Body of pancreas (tissue), 4 donors: ENCODE results near the gene RCAN2. TPM values are rescaled to one million over a fixed set of nuclear protein-coding genes. Genes with fewer than 3 reads are reported as not detected.

Experiments used
- ATAC-seq: fragments of 150-250 bp; one replicate; pipeline ENCODE4 v1.9.1; 2016
- DNase-seq, 4 donors: peaks; one replicate each; pipeline ENCODE4 v3.0.0-alpha.2; 2019
- H3K27ac ChIP-seq, 4 donors: fragments of 200-600 bp; sonication (generic); 1 replicate in 3 of 4; 2 replicates in 1 of 4; pipeline versions ENCODE4 v1.5.1 to v1.6.1; 2016 to 2019; ENCODE audit warnings: mild to moderate bottlenecking in 1 of 4, mixed read lengths in 1 of 4, moderate library complexity in 1 of 4
- H3K27me3 ChIP-seq, 2 donors: fragments of 200-600 bp; sonication (generic); one replicate each; pipeline ENCODE4 v1.6.0; 2016; ENCODE audit warnings: mild to moderate bottlenecking in 1 of 2
- H3K36me3 ChIP-seq, 2 donors: fragments of 200-600 bp; sonication (generic); replicated peaks in 1 of 2; 2 replicates each; pipeline ENCODE4 v1.5.1; 2016; ENCODE audit warnings: low read depth in 2 of 2; ENCODE audit not compliant: insufficient read depth in 1 of 2
- H3K4me1 ChIP-seq: fragments of 200-600 bp; sonication (generic); one replicate; pipeline ENCODE4 v1.6.0; 2016
- H3K4me3 ChIP-seq, 2 donors: fragments of 200-600 bp; sonication (generic); 1 replicate in 1 of 2; 2 replicates in 1 of 2; pipeline ENCODE4 v1.5.1; 2016 to 2019
- H3K9me3 ChIP-seq, 3 donors: fragments of 200-600 bp; sonication (generic); 1 replicate in 2 of 3; 2 replicates in 1 of 3; pipeline ENCODE4 v1.5.1; 2016
- POLR2A ChIP-seq, 3 donors: fragments of 450-650 bp; IDR thresholded peaks; one replicate each; pipeline ENCODE4 v1.6.1; 2016; ENCODE audit warnings: antibody characterized with exemption in 3 of 3, mild to moderate bottlenecking in 2 of 3
- WGBS, 2 donors: methylation state at CpG; one replicate each; pipeline ENCODE4 v1.1.5; 2017; 5-methylcytosine and 5-hydroxymethylcytosine counted together
- intact Hi-C: fragments of 100-400 bp; cut with DNase I; formaldehyde crosslinking; loops from one replicate; pipeline ENCODE4 v1.15.1; 2023
- total RNA-seq, 2 donors: library from RNA; depleted of rRNA; stranded (reverse); fragments of >200 nt; gene quantifications; one replicate each; pipeline ENCODE4 v1.1.0, GENCODE V29; 2016
- TF ChIP-seq, protein P1 (sequence below), 7 experiments: fragments of 450-650 bp in 4 of 7; fragments of 200-600 bp in 3 of 7; sonication (generic) in 3 of 7; IDR thresholded peaks; one replicate each; pipeline ENCODE4 v1.5.1; 2016 to 2019; ENCODE audit warnings: antibody characterized with exemption in 7 of 7

Gene RCAN2
- total RNA-seq, 2 donors from 2014 or later = 5.3 to 6.5 TPM

DNA sequence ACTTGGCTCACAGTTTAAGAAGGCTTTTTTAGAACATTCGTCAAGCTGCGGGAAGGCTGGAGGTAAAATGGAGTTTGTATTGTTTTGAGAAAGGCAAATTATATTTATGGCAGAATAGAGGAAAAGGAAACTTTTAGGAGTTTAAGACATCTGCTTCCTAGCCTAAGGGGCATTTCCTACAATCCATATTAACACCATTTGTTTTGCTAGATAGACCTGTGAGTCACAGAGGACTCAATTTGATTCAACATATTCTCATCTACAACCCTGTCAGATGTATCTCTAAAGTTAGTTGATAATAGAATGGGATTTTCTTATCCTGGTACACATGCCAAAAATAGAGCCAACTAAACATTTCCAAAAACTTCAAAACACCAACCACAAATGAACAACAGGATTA is 35.0 kb downstream of the RCAN2 start:
- WGBS, 2 donors = 88 to 89% methylated on average over 2 of the region's 2 CpGs
- no peak for ATAC-seq
- no peak for DNase-seq
- H3K27me3 ChIP-seq = no peaks in the 10 kb centered on the region
- H3K4me3 ChIP-seq = no peak overlapping the region
- H3K36me3 ChIP-seq = no peaks in the 10 kb centered on the region
- TF ChIP-seq POLR2A (IDR thresholded peaks at IDR 0.05) = no peak
- TF ChIP-seq, protein P1, sequence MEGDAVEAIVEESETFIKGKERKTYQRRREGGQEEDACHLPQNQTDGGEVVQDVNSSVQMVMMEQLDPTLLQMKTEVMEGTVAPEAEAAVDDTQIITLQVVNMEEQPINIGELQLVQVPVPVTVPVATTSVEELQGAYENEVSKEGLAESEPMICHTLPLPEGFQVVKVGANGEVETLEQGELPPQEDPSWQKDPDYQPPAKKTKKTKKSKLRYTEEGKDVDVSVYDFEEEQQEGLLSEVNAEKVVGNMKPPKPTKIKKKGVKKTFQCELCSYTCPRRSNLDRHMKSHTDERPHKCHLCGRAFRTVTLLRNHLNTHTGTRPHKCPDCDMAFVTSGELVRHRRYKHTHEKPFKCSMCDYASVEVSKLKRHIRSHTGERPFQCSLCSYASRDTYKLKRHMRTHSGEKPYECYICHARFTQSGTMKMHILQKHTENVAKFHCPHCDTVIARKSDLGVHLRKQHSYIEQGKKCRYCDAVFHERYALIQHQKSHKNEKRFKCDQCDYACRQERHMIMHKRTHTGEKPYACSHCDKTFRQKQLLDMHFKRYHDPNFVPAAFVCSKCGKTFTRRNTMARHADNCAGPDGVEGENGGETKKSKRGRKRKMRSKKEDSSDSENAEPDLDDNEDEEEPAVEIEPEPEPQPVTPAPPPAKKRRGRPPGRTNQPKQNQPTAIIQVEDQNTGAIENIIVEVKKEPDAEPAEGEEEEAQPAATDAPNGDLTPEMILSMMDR (IDR thresholded peaks at IDR 0.05) = no peak
- peaks cover 6% of the 10 kb centered on the region for H3K4me1 ChIP-seq
- H3K9me3 ChIP-seq = no peaks in the 10 kb centered on the region
- intact Hi-C loops = no loop called here
- no peak overlapping the region for H3K27ac ChIP-seq

DNA sequence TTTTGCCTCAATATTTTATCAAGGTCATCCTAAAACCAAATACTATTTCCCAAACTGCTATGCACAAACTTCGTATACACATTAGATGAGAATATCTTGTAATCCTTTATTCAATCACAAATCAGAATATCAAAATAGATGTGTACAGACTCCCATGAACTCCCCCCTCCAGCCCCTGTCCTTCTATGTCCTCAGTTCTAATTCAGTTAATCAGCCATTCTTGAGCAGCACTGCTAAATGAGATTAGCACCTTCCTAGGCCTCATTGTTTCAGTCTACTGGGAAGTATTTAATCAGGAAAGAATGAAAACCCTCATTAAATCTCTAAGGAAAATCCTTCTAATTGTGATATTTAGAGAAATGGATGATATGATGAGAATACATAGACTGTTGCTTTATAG is 36.6 kb downstream of the RCAN2 start:
- Histone ChIP-seq H3K4me1 (peaks cover 6% of the 10 kb centered on the region), H3K4me3 (no peak overlapping the region), H3K9me3 (no peaks in the 10 kb centered on the region), H3K36me3 (no peaks in the 10 kb centered on the region), H3K27me3 (no peaks in the 10 kb centered on the region), H3K27ac (no peak overlapping the region)
- DNase-seq (no peak), ATAC-seq (no peak)
- WGBS, 2 donors = 68 to 80% methylated on average over 1 of the region's 1 CpG
- intact Hi-C loops = no loop called here
- TF ChIP-seq, protein P1 (IDR thresholded peaks at IDR 0.05) = no peak
- no peak for TF ChIP-seq POLR2A (IDR thresholded peaks at IDR 0.05)

DNA sequence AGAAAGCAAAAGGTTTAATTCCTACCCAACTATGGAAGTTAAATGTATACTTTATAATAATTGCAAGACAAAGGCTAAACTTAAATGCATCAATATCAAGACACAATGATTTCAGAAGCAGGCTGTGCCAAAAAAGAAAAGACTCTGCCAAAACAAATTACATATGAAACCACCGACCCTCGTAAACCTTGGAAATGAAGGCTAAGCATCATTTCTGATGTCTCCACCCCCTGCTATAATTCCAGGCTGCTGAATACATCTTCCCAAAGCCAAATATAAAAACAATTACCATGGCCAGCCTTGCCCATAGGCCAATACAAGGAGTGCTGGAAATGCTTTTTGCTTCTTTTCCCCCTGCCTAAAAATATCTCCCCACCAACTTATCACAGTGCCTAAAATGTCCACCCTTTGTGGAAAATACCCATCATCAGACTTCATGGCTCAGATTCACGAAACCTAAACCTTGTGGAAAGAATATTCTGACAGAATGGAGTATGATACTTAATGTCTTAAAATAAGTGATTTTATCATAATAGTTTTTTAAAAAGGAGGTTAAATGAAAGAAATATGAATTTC is 37.4 kb downstream of the RCAN2 start:
- TF ChIP-seq, protein P1 (IDR thresholded peaks at IDR 0.05) = no peak
- TF ChIP-seq POLR2A (IDR thresholded peaks at IDR 0.05) = no peak
- intact Hi-C loops = no loop called here
- no peak overlapping the region for H3K27ac ChIP-seq
- no peak for DNase-seq
- peaks cover 6% of the 10 kb centered on the region for H3K4me1 ChIP-seq
- 65 to 68% methylated on average over 3 of the region's 3 CpGs for WGBS, 2 donors
- H3K36me3 ChIP-seq = no peaks in the 10 kb centered on the region
- no peaks in the 10 kb centered on the region for H3K27me3 ChIP-seq
- no peaks in the 10 kb centered on the region for H3K9me3 ChIP-seq
- ATAC-seq = no peak
- H3K4me3 ChIP-seq = no peak overlapping the region

DNA sequence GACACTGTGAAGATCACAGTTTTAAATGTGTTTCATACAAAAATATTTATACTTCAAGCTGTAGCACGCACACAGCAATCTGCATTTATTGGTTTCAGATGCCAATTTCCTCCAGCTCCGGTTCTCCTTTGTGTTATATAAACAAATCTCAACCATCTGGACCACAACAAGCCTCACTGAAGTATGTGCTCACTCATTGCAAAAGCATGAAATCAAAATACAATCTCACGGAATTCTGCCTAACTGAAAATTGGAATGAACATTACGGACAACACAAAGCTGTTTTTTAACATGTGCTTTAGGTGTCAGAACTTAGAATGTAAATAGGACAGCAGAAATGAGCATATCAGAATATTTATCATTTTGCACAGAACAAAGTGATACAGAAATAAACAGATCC is 38.0 kb downstream of the RCAN2 start:
- Histone ChIP-seq H3K4me3 (no peak overlapping the region), H3K9me3 (no peaks in the 10 kb centered on the region), H3K27me3 (no peaks in the 10 kb centered on the region), H3K4me1 (peaks cover 6% of the 10 kb centered on the region), H3K27ac (no peak overlapping the region), H3K36me3 (no peaks in the 10 kb centered on the region)
- ATAC-seq (no peak), DNase-seq (no peak)
- intact Hi-C loops = no loop called here
- TF ChIP-seq POLR2A (IDR thresholded peaks at IDR 0.05) = no peak
- TF ChIP-seq, protein P1 (IDR thresholded peaks at IDR 0.05) = no peak
- WGBS, 2 donors = 63 to 64% methylated on average over 4 of the region's 4 CpGs

DNA sequence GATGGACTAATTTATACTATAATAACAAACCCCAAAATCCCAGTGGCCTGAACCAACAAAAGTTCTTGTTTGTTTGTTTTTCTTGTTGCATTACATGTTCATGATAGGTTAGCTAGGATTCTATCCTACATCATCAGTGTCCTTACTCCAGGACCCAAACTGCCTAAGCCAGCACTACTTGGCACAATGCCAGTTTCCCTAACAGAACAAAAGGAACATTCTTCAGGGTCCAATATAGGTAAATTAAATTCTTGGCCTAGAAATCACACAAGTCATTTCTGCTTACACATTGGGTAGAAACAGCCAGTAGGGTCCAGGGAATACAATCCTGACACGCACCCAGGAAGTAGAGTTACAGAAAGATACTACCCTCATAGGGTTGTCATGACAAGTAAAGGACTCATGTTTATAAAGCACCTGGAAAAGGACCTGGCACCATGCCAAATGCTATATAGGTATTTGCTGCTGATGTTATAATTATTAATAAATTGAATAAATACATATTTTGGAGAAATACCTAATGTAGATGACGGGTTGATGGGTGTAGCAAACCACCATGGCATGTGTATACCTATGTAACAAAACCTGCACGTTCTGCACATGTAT is 38.8 kb downstream of the RCAN2 start:
- ATAC-seq = no peak
- intact Hi-C loops = no loop called here
- Histone ChIP-seq H3K27me3 (no peaks in the 10 kb centered on the region), H3K4me3 (no peak overlapping the region), H3K36me3 (no peaks in the 10 kb centered on the region), H3K4me1 (peaks cover 6% of the 10 kb centered on the region), H3K9me3 (no peaks in the 10 kb centered on the region), H3K27ac (no peak overlapping the region)
- 81 to 89% methylated on average over 3 of the region's 3 CpGs for WGBS, 2 donors
- TF ChIP-seq POLR2A (IDR thresholded peaks at IDR 0.05) = no peak
- TF ChIP-seq, protein P1 (IDR thresholded peaks at IDR 0.05) = no peak
- no peak for DNase-seq
